ENCODE data around the gene IGFBP7. TPM values are rescaled to one million over a fixed set of nuclear protein-coding genes. Genes with fewer than 3 reads are reported as not detected.
"Not testable (repeated sequence)": the region's sequence is repeated elsewhere in the genome, so short reads cannot be mapped to it uniquely, and the experiment has no call there.

The IGFBP7 gene
- total RNA-seq, 6 experiments from 2014 or later = 46.2 to 347 (median 163) TPM

DNA sequence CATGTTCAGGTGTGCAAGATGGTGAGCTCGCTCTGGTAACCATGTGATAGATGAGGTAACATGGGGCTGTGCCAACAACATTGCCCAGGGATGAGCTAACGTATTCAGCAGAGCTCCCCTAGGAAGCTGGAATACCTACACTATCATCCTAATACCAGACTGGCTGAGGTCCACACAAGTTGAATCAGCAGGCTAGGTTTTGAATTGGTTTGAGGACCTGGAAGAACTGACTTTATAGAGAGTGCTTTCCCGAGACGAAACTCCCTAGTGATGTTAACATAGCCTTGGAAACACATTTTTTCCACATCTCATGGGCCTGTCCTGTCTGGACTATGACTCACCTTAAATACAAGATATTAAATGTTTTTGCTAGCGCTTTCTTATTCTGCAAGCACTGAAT lies 56.7 kb downstream of the IGFBP7 start:
- Histone ChIP-seq H3K36me3 (no peaks in the 10 kb centered on the region), H3K4me3 (no peak overlapping the region), H3K27ac (no peak overlapping the region), H3K4me1 (no peaks in the 10 kb centered on the region), H3K9me3 (no peaks in the 10 kb centered on the region), H3K27me3 (no peaks in the 10 kb centered on the region)
- no peak for TF ChIP-seq POLR2A (IDR thresholded peaks at IDR 0.05)
- TF ChIP-seq, protein P1, sequence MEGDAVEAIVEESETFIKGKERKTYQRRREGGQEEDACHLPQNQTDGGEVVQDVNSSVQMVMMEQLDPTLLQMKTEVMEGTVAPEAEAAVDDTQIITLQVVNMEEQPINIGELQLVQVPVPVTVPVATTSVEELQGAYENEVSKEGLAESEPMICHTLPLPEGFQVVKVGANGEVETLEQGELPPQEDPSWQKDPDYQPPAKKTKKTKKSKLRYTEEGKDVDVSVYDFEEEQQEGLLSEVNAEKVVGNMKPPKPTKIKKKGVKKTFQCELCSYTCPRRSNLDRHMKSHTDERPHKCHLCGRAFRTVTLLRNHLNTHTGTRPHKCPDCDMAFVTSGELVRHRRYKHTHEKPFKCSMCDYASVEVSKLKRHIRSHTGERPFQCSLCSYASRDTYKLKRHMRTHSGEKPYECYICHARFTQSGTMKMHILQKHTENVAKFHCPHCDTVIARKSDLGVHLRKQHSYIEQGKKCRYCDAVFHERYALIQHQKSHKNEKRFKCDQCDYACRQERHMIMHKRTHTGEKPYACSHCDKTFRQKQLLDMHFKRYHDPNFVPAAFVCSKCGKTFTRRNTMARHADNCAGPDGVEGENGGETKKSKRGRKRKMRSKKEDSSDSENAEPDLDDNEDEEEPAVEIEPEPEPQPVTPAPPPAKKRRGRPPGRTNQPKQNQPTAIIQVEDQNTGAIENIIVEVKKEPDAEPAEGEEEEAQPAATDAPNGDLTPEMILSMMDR (IDR thresholded peaks at IDR 0.05) = no peak
- 52% methylated on average over 4 of the region's 5 CpGs for WGBS (ENCODE audit: insufficient coverage, low coverage, low lambda C conversion rate, missing lambda C conversion rate)
- intact Hi-C loops (cut with DNase I) = no loop called here
- no peak for DNase-seq
- peak in 1 of 4 donors; percentile 31 for ATAC-seq

DNA sequence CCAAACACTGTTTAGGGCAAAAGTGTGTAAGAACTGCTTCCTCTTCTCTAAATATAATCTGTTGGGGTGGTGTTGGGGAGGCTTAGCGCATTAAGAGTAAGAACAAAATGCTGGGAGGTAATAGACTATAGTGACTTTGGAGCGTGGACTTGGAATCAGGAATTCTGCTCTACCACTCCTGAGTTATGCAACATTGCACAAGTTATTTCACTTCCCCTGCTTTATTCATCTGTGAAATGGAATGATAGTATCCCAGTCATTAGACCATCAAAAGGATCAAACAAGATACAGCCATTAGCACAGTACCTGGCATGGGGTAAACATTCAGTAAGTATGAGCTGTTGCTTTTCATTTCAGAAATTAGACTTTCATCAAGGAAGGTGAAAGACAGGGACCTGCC lies 58.7 kb downstream of the IGFBP7 start:
- WGBS (ENCODE audit: insufficient coverage, low coverage, low lambda C conversion rate, missing lambda C conversion rate) = 79% methylated on average over 2 of the region's 2 CpGs
- no peaks in the 10 kb centered on the region for H3K27me3 ChIP-seq
- H3K27ac ChIP-seq = no peak overlapping the region
- no peaks in the 10 kb centered on the region for H3K36me3 ChIP-seq
- intact Hi-C loops (cut with DNase I) = no loop called here
- DNase-seq = no peak
- no peak overlapping the region for H3K4me3 ChIP-seq
- TF ChIP-seq POLR2A (IDR thresholded peaks at IDR 0.05) = no peak
- TF ChIP-seq, protein P1 (IDR thresholded peaks at IDR 0.05) = no peak
- ATAC-seq = no peak
- no peaks in the 10 kb centered on the region for H3K9me3 ChIP-seq
- no peaks in the 10 kb centered on the region for H3K4me1 ChIP-seq

DNA sequence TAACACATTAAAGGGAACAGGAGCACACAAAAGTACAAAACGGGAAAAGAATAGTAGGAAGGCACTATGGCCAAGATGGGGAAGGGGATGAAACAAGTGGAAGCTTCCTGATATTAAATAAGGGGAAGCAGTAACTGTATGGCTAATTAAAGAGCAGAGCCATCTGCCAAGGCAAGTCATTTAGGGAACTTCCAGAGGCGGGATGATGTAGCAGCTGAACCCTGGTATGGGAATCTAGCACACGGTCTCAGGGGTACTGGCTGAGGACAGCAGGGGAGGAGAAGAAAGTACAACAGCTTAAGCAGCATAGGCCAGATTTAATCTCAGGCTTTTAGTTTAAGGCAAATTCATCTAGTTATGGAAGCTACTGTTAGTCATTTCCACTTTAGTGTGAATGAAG lies 59.1 kb downstream of the IGFBP7 start:
- intact Hi-C loops (cut with DNase I) = no loop called here
- TF ChIP-seq, protein P1 (IDR thresholded peaks at IDR 0.05) = no peak
- 19% methylated on average over 3 of the region's 3 CpGs for WGBS (ENCODE audit: insufficient coverage, low coverage, low lambda C conversion rate, missing lambda C conversion rate)
- no peaks in the 10 kb centered on the region for H3K36me3 ChIP-seq
- ATAC-seq (peak; percentile 22 to 65 (median 44)), DNase-seq (no peak)
- no peak overlapping the region for H3K4me3 ChIP-seq
- H3K27me3 ChIP-seq = no peaks in the 10 kb centered on the region
- H3K9me3 ChIP-seq = no peaks in the 10 kb centered on the region
- no peak overlapping the region for H3K27ac ChIP-seq
- H3K4me1 ChIP-seq = no peaks in the 10 kb centered on the region

DNA sequence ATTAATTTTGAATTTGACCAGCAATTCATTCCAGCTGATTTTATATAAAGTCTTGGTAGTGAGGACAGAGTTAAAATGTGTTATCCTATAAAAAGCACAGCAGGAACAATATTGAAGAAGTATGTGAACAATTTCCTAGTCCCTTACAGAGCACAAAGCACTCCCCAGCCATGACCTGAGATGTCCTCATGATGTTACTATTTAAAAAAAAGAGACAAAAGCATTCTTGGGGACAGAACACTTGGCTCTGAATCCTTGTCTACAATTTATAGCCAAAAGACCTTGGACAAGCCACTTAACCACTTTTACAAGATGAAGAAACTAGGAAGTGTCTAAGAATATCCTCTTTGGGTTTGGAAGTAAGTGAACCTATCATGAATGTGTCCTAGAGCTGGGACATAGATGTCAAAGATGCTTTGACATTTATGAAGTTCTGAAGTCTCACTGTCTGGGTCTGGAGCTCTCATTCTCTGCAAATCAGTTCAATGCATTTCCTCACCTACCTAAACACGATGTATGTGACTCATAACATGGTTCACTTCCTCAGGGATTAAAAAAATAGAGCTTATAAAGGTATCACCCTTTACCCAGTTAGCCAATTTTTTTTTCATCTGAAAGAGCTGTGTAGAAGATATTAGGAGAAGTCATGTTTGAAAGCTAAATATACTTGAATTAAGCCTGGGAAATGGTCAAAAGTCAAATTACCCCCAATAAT lies 61.4 kb downstream of the IGFBP7 start:
- DNase-seq = no peak
- Histone ChIP-seq H3K9me3 (no peaks in the 10 kb centered on the region), H3K4me3 (no peak overlapping the region), H3K36me3 (no peaks in the 10 kb centered on the region), H3K27me3 (no peaks in the 10 kb centered on the region), H3K4me1 (no peaks in the 10 kb centered on the region), H3K27ac (no peak overlapping the region)
- TF ChIP-seq, protein P1 (IDR thresholded peaks at IDR 0.05) = no peak
- no peak for TF ChIP-seq POLR2A (IDR thresholded peaks at IDR 0.05)
- intact Hi-C loops (cut with DNase I) = no loop called here
- ATAC-seq = no peak
- WGBS (ENCODE audit: insufficient coverage, low coverage, low lambda C conversion rate, missing lambda C conversion rate) = 25% methylated on average over 1 of the region's 1 CpG

DNA sequence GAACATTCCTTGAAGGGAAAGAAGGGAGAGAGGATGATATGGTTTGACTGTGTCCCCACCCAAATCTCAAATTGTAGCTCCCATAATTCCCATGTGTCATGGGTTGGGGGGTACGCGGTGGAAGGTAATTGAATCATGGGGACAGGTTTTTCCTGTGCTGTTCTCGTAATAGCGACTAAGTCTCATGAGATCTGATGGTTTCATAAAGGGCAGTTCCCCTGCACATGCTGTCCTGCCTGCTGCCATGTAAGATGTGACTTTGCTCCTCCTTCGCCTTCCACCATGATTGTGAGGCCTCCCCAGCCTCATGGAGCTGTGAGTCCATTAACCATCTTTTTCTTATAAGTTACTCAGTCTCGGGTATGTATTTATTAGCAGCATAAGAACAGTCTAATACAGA lies 63.1 kb downstream of the IGFBP7 start:
- H3K4me3 ChIP-seq; H3K27me3 ChIP-seq; DNase-seq; ATAC-seq; H3K36me3 ChIP-seq; H3K9me3 ChIP-seq; H3K27ac ChIP-seq; intact Hi-C loops (cut with DNase I); H3K4me1 ChIP-seq: not testable (repeated sequence)
- 84% methylated on average over 6 of the region's 6 CpGs for WGBS (ENCODE audit: insufficient coverage, low coverage, low lambda C conversion rate, missing lambda C conversion rate)

Data from right lobe of liver (tissue), 6 donors.